ENCODE measurements around the gene AK5. TPM values are rescaled to one million over a fixed set of nuclear protein-coding genes. Genes with fewer than 3 reads are reported as not detected.

AK5 gene
- total and polyA plus RNA-seq, 5 experiments from 2014 or later = 35.9 to 58.9 (median 42.9) TPM

DNA sequence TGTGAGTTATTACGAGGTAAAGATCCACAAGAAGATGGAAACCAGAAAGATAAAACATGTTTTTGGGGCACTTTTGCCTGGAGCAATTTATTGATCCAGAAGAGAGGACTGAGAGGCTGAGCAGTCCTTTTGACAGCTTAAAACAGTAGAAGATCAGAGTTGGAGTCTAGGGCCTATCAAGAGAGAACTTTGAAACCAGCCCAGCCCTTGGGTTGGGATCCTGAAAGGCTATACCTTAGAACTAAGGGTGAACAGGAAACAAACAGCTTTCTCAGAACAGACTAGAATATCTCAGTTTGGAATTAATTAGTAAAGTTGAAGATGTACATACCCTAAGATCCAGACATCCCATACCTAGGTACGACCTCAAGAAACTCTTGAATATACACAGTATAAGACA is 311.1 kb downstream of the AK5 start:
- POLR2A ChIA-PET = no interaction called here
- Mint-ChIP-seq H3K27ac (peak overlapping the region in 4 of 10 donors; percentile 19 to 41 (median 26)), H3K4me3 (no peak overlapping the region), H3K9me3 (peaks cover 0 to 11% (median 0%) of the 10 kb centered on the region in 9 donors), H3K27me3 (no peaks in the 10 kb centered on the region), H3K4me1 (peaks cover 11 to 33% (median 23%) of the 10 kb centered on the region in 4 donors), H3K36me3 (peaks cover 15 to 48% (median 28%) of the 10 kb centered on the region in 3 donors)
- ATAC-seq = no peak
- no peak for DNase-seq

DNA sequence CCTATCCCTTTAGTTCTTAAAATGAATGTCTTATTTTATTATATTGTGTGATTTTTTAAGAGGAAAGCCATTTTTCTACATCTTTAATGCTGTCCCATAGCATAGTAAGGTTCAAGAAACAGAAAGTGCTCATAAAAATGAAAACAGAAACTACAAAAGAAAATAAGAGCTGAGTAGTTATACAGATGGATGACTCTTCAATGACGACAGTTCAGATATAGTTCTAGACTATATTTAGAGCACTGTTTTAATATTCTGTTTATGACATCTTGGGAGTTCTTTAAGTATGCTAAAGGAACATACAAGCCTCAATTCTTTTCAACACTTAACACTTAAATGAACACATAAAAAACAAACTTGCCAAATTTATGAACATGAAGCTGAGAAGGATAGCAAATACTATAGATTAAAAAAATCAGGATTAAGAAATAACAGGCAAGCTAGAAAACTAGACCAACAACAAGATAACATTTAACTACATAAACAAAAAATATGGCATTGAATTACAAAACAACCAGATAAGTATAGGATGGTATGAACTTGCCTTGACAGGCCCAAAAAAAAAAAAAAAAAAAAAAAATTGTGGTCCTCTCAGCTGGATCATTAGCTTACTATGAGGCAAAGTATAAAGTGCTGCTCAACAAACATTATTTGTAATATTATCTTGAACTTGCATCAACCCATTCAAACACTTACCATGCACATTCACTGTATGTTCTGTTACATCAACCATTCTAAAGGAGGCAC is 312.7 kb downstream of the AK5 start:
- H3K27me3 Mint-ChIP-seq = no peaks in the 10 kb centered on the region
- H3K9me3 Mint-ChIP-seq = peaks cover 0 to 11% (median 0%) of the 10 kb centered on the region in 9 donors
- no peak for DNase-seq
- no peak overlapping the region for H3K4me3 Mint-ChIP-seq
- peaks cover 11 to 30% (median 23%) of the 10 kb centered on the region in 4 donors for H3K4me1 Mint-ChIP-seq
- peaks cover 15 to 52% (median 34%) of the 10 kb centered on the region in 3 donors for H3K36me3 Mint-ChIP-seq
- POLR2A ChIA-PET = no interaction called here
- peak overlapping the region in 4 of 10 donors; percentile 9 to 66 (median 33) for H3K27ac Mint-ChIP-seq
- ATAC-seq = no peak

GRCh38 chr1:77597310-77597709 is 315.5 kb downstream of the AK5 start:
- H3K4me3 Mint-ChIP-seq = no peak overlapping the region
- peaks cover 0 to 11% (median 0%) of the 10 kb centered on the region in 9 donors for H3K9me3 Mint-ChIP-seq
- POLR2A ChIA-PET = no interaction called here
- H3K36me3 Mint-ChIP-seq = peaks cover 15 to 41% (median 37%) of the 10 kb centered on the region in 3 donors
- H3K4me1 Mint-ChIP-seq = peaks cover 14 to 31% (median 23%) of the 10 kb centered on the region in 4 donors
- ATAC-seq (no peak), DNase-seq (no peak)
- H3K27me3 Mint-ChIP-seq = no peaks in the 10 kb centered on the region
- peak overlapping the region in 1 of 10 donors; percentile 9 for H3K27ac Mint-ChIP-seq

DNA sequence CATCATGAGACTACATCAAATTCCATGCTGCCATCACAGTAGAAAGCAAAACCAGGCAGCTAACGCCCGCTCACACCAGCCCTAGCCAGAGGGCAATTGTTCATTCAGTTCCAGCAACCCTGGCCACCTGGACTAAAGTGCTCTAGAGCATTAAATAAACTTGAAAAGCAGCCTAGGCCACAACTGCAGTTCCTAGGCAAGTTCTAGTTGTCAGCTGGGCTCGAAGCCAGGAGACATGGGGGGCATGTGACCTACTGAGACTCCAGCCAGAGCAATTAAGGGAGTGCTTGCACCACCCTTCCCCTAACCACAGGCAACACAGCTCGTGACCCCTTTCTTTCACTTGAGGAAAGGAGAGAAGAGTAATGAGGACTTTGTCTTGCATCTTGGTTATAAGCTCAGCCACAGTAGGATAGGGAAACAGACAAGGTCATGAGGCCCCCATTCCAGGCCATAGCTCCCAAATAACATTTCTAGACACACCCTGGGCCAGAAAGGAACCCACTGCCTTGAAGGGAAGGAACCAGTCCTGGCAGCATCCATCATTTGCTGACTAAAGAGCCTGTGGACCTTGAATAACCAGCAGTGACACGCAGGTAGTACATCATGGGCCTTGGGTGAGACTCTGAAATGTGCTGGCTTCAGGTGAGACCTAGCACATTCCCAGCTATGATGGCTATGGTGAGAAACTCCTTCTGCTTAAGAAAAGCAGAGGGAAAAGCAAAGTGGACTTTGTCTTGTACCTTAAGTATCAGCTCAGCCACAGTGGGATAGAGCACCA is 323.6 kb downstream of the AK5 start:
- H3K4me3 Mint-ChIP-seq = no peak overlapping the region
- peaks cover 9 to 30% (median 22%) of the 10 kb centered on the region in 9 donors for H3K9me3 Mint-ChIP-seq
- H3K4me1 Mint-ChIP-seq = peaks cover 20 to 36% (median 32%) of the 10 kb centered on the region in 4 donors
- no peaks in the 10 kb centered on the region for H3K27me3 Mint-ChIP-seq
- ATAC-seq = no peak
- POLR2A ChIA-PET = no interaction called here
- H3K27ac Mint-ChIP-seq = peak overlapping the region in 1 of 10 donors; percentile 67
- DNase-seq = no peak
- peaks cover 36 to 55% (median 43%) of the 10 kb centered on the region in 3 donors for H3K36me3 Mint-ChIP-seq

- Mint-ChIP-seq H3K27me3 (no peaks in the 10 kb centered on the region), H3K27ac (no peak overlapping the region), H3K36me3 (peaks cover 51 to 65% (median 63%) of the 10 kb centered on the region in 3 donors), H3K4me1 (peaks cover 16 to 31% (median 30%) of the 10 kb centered on the region in 4 donors), H3K9me3 (peaks cover 16 to 45% (median 32%) of the 10 kb centered on the region in 9 donors), H3K4me3 (no peak overlapping the region)
- POLR2A ChIA-PET = no interaction called here
- ATAC-seq = no peak
- no peak for DNase-seq
These were observed 327.1 kb downstream of the AK5 start for GRCh38 chr1:77608893-77609292.

Other genes with a start within 250 kb of the AK5 start
- 10 to 100 TPM; 27.5 to 32.3 TPM for gene PIGK, start 62.6 kb upstream of the AK5 start, total RNA-seq
- 10 to 100 TPM; 37.6 to 55.2 (median 49.8) TPM for gene PIGK, start 62.6 kb upstream of the AK5 start, polyA plus RNA-seq

Data from naive thymus-derived CD8-positive, alpha-beta T cell (primary cell).